ENCODE results near the gene PRCP.

Gene PRCP

DNA sequence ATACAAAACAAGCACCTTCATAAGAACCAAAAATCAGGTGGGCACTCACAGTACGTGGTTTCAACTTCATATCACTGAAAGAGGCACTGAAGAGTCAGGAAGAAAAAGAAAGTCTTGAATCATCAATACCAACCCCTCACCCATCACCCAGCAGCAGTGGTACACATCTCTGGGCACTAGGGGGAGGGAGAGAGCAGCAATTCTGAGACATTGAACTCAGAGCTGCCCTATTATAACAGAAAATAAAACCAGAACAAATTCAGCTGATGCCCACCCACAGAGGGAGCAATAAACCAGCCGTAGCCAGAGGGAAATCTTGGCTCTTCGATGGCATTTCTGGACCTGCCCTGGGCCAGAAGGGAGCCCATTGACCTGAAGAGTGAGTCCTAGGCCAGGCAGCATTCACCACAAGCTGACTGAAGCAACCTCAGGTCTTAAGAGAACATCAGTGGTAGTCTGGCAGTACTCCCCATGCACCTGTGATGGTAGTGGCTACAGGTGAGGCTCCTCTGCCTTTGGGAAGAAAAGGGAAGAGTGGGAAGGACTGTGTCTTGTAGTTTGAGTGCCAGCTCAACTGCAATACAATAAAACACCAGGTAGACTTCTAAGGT lies 124.4 kb downstream of the PRCP start:
- DNase-seq, result no peak

DNA sequence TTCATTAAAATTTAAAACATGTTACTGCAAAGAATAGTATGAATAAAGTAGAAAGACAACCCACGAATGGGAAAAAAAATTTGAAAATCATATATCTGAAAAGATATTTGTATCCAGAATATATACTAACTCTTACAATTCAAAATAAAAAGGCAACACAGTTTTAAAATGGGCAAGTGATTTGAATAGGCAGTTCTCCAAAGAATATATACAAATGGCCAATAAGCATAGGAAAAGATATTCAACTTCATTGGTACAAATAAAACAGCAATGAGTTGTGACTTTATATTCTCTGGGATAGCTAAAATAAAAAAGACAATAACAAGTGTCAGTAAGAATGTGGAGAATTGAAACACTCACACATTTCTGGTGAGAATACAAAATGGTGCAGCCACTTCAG lies 125.0 kb downstream of the PRCP start:
- no peak for DNase-seq
